H9 (cell line): ENCODE results near the gene HSPA2. TPM values are rescaled to one million over a fixed set of nuclear protein-coding genes. Genes with fewer than 3 reads are reported as not detected.

ENCODE experiments used
- DNase-seq: peaks from one replicate; pipeline ENCODE4 v3.0.0-alpha.2; 2017
- H2AFZ ChIP-seq: one replicate; pipeline ENCODE4 v1.6.1; 2013; ENCODE audit warnings: mild to moderate bottlenecking, low read length, control low read depth, moderate library complexity
- H2AK5ac ChIP-seq: 2 replicates; pipeline ENCODE4 v1.6.1; 2013; ENCODE audit warnings: low read length, control low read depth, mixed read lengths; ENCODE audit not compliant: insufficient read length
- H2BK120ac ChIP-seq: one replicate; pipeline ENCODE4 v1.6.1; 2013; ENCODE audit warnings: low read depth, mild to moderate bottlenecking, low read length, control low read depth, inconsistent platforms; ENCODE audit not compliant: poor library complexity, severe bottlenecking
- H2BK12ac ChIP-seq: 2 replicates; pipeline ENCODE4 v1.6.1; 2013; ENCODE audit warnings: low read length, control low read depth, mixed read lengths, low read depth; ENCODE audit not compliant: insufficient read length
- H2BK15ac ChIP-seq: 2 replicates; pipeline ENCODE4 v1.6.1; 2013; ENCODE audit warnings: low read depth, low read length, control low read depth
- H2BK20ac ChIP-seq: one replicate; pipeline ENCODE4 v1.6.1; 2013; ENCODE audit warnings: low read depth, mild to moderate bottlenecking, low read length, control low read depth, inconsistent platforms; ENCODE audit not compliant: poor library complexity, severe bottlenecking
- H2BK5ac ChIP-seq: 2 replicates; pipeline ENCODE4 v1.6.1; 2013; ENCODE audit warnings: low read length, control low read depth, mixed read lengths; ENCODE audit not compliant: insufficient read length
- H3K14ac ChIP-seq: 2 replicates; pipeline ENCODE4 v1.6.1; 2013; ENCODE audit warnings: low read length, control low read depth; ENCODE audit not compliant: insufficient read depth
- H3K18ac ChIP-seq: 2 replicates; pipeline ENCODE4 v1.6.1; 2013; ENCODE audit warnings: low read depth, mild to moderate bottlenecking, mixed read lengths, low read length, control low read depth; ENCODE audit not compliant: insufficient read length
- H3K23ac ChIP-seq: 2 replicates; pipeline ENCODE4 v1.6.1; 2013; ENCODE audit warnings: low read length, control low read depth, mixed read lengths, low read depth; ENCODE audit not compliant: insufficient read length
- H3K23me2 ChIP-seq: 2 replicates; pipeline ENCODE4 v1.6.1; 2013; ENCODE audit warnings: low read depth, mild to moderate bottlenecking, mixed read lengths, low read length, control low read depth; ENCODE audit not compliant: insufficient read length, poor library complexity, severe bottlenecking
- H3K27ac ChIP-seq: 2 replicates; pipeline ENCODE4 v1.5.1; 2013; ENCODE audit warnings: low read length, control low read depth, mixed read lengths, low read depth; ENCODE audit not compliant: insufficient read length
- H3K27me3 ChIP-seq: 2 replicates; pipeline ENCODE4 v1.6.1; 2013; ENCODE audit warnings: low read length, control low read depth, inconsistent platforms; ENCODE audit not compliant: insufficient read depth
- H3K4ac ChIP-seq: 2 replicates; pipeline ENCODE4 v1.6.1; 2013; ENCODE audit warnings: low read depth, mild to moderate bottlenecking, control low read depth, inconsistent platforms, low read length, moderate library complexity
- H3K4me1 ChIP-seq: 2 replicates; pipeline ENCODE4 v1.6.1; 2013; ENCODE audit warnings: low read length, control low read depth, inconsistent platforms; ENCODE audit not compliant: insufficient read depth
- H3K4me2 ChIP-seq: 2 replicates; pipeline ENCODE4 v1.6.1; 2013; ENCODE audit warnings: low read length, control low read depth, mixed read lengths; ENCODE audit not compliant: insufficient read length, insufficient read depth
- H3K56ac ChIP-seq: 2 replicates; pipeline ENCODE4 v1.6.1; 2013; ENCODE audit warnings: low read depth, mild to moderate bottlenecking, mixed read lengths, low read length, control low read depth; ENCODE audit not compliant: insufficient read length
- H3K79me1 ChIP-seq: 2 replicates; pipeline ENCODE4 v1.6.1; 2013; ENCODE audit warnings: low read depth, mild to moderate bottlenecking, moderate library complexity, low read length, control low read depth, inconsistent platforms; ENCODE audit not compliant: insufficient read depth, poor library complexity, severe bottlenecking
- H3K79me2 ChIP-seq: 2 replicates; pipeline ENCODE4 v1.6.1; 2013; ENCODE audit warnings: low read length, control low read depth, inconsistent platforms; ENCODE audit not compliant: insufficient read depth
- H3K9ac ChIP-seq: 2 replicates; pipeline ENCODE4 v1.6.1; 2013; ENCODE audit warnings: low read length, control low read depth, mixed read lengths; ENCODE audit not compliant: insufficient read length; ENCODE audit errors: extremely low read depth
- H3K9me3 ChIP-seq: one replicate; pipeline ENCODE4 v1.6.1; 2013; ENCODE audit warnings: low read depth, low read length, inconsistent platforms; ENCODE audit not compliant: control insufficient read depth
- H3T11ph ChIP-seq: one replicate; pipeline ENCODE4 v1.6.1; 2013; ENCODE audit warnings: mild to moderate bottlenecking, low read length, control low read depth, inconsistent platforms
- H4K20me1 ChIP-seq: one replicate; pipeline ENCODE4 v1.6.1; 2013; ENCODE audit not compliant: control insufficient read depth, insufficient read length, insufficient read depth
- H4K5ac ChIP-seq: 2 replicates; pipeline ENCODE4 v1.6.1; 2013; ENCODE audit warnings: low read depth, mild to moderate bottlenecking, mixed read lengths, low read length, control low read depth; ENCODE audit not compliant: insufficient read length
- H4K8ac ChIP-seq: replicated peaks from 2 replicates; pipeline ENCODE4 v1.6.1; 2013; ENCODE audit warnings: low read length, control low read depth, mixed read lengths, low read depth; ENCODE audit not compliant: insufficient read length
- H4K91ac ChIP-seq: 2 replicates; pipeline ENCODE4 v1.6.1; 2013; ENCODE audit warnings: low read depth, mild to moderate bottlenecking, moderate library complexity, mixed read lengths, low read length, control low read depth; ENCODE audit not compliant: insufficient read length
- H3K27ac Mint-ChIP-seq, 3 experiments: 2 replicates in 2 of 3; 3 replicates in 1 of 3; pipeline ENCODE4 v1.8.0; 2020 to 2021; ENCODE audit warnings: mixed read lengths in 3 of 3, mild to moderate bottlenecking in 1 of 3, moderate library complexity in 1 of 3
- H3K27me3 Mint-ChIP-seq: 2 replicates; pipeline ENCODE4 v1.8.0; 2021; ENCODE audit warnings: low read depth, mild to moderate bottlenecking, moderate library complexity, mixed read lengths
- H3K36me3 Mint-ChIP-seq, 3 experiments: 2 replicates in 2 of 3; 3 replicates in 1 of 3; pipeline ENCODE4 v1.8.0; 2020 to 2021; ENCODE audit warnings: low read depth in 3 of 3, mixed read lengths in 3 of 3; ENCODE audit not compliant: insufficient read depth in 1 of 3
- H3K4me1 Mint-ChIP-seq, 2 experiments: 2 replicates each; pipeline ENCODE4 v1.8.0; 2020; ENCODE audit warnings: mixed read lengths in 2 of 2
- H3K4me3 Mint-ChIP-seq, 2 experiments: 2 replicates in 1 of 2; 3 replicates in 1 of 2; pipeline ENCODE4 v1.8.0; 2020 to 2021; ENCODE audit warnings: mild to moderate bottlenecking in 2 of 2, mixed read lengths in 2 of 2, moderate library complexity in 1 of 2
- H3K9me3 Mint-ChIP-seq, 2 experiments: 2 replicates in 1 of 2; 3 replicates in 1 of 2; pipeline ENCODE4 v1.8.0; 2020; ENCODE audit warnings: mild to moderate bottlenecking in 2 of 2, mixed read lengths in 2 of 2, moderate library complexity in 1 of 2
- WGBS: extraction: QIAGEN DNeasy Blood & Tissue Kit; methylation state at CpG from one replicate; pipeline ENCODE4 v1.1.7; 2013; ENCODE audit warnings: missing lambda C conversion rate, low lambda C conversion rate, mixed read lengths; ENCODE audit not compliant: insufficient read length; ENCODE audit errors: extremely low coverage; 5-methylcytosine and 5-hydroxymethylcytosine counted together
- total RNA-seq: library from RNA; stranded (reverse); gene quantifications from 2 replicates; pipeline ENCODE4 v1.2.1, GENCODE V29; 2021
- TF ChIP-seq, protein P1 (sequence below): fragments of 200-600 bp; sonication (generic); conservative IDR thresholded peaks from 3 replicates; pipeline ENCODE4 v1.8.0; 2021; ENCODE audit warnings: antibody characterized with exemption, mild to moderate bottlenecking

HSPA2 gene
- total RNA-seq, 1 experiment from 2014 or later = 25.8 TPM

DNA sequence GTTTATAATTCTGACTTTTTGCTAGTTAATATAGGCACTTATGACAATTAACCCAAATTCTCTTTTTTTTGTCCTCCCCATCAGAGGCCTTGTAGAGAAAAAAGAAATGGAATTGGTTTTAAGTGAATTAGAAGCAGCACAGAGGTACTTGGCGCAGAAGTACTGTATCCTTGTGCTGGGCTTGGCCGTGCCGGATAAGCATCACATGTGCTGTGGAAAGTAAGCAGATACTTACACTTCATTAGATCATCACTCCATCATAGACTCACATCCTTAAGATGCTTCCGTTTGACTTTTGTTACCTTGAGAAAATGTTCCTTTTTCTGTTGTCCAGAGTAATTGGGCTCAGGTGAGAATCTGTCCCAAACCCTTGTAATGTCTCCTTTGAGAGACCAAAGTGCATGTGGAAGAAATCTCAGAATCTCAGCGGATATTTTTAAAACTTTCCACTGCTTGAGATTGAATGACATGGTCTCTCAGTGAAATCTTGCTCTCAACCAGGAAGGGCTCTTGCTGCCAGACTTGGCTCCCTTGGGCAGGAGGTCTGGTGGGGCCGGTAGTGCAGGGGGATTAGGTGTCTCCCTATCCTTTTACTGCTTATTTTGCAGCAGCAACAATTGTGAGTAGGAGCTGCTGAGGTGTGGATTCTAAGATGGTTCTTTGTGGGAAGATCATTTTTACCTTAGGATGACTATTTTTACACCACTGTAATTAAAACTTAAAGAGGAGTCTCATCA, 34.0 kb downstream of the HSPA2 start:
- Histone ChIP-seq H2BK5ac (no peak overlapping the region), H3K79me2 (no peaks in the 10 kb centered on the region), H3K18ac (no peak overlapping the region), H4K20me1 (no peaks in the 10 kb centered on the region), H2BK15ac (no peak overlapping the region), H4K5ac (no peak overlapping the region), H2BK120ac (no peak overlapping the region), H3K79me1 (no peaks in the 10 kb centered on the region), H3K27me3 (no peaks in the 10 kb centered on the region), H4K8ac (no peak overlapping the region), H2AFZ (no peak overlapping the region), H3K14ac (no peak overlapping the region), H3K4me2 (no peak overlapping the region), H2AK5ac (no peak overlapping the region), H3K56ac (no peak overlapping the region), H3T11ph (no peak overlapping the region), H3K4me1 (no peaks in the 10 kb centered on the region; the same call in 1 of the 2 replicates), H2BK20ac (no peak overlapping the region), H3K23me2 (no peaks in the 10 kb centered on the region), H3K9me3 (no peaks in the 10 kb centered on the region), H4K91ac (no peak overlapping the region), H3K23ac (no peak overlapping the region), H3K4ac (no peak overlapping the region), H3K27ac (no peak overlapping the region), H2BK12ac (no peak overlapping the region), H3K9ac (no peak overlapping the region)
- WGBS = no CpG with 5 or more reads among the region's 6 CpGs
- H3K4me1 Mint-ChIP-seq = peaks cover 30 to 34% of the 10 kb centered on the region in 2 experiments
- no peaks in the 10 kb centered on the region for H3K36me3 Mint-ChIP-seq
- no peaks in the 10 kb centered on the region for H3K9me3 Mint-ChIP-seq
- TF ChIP-seq, protein P1, sequence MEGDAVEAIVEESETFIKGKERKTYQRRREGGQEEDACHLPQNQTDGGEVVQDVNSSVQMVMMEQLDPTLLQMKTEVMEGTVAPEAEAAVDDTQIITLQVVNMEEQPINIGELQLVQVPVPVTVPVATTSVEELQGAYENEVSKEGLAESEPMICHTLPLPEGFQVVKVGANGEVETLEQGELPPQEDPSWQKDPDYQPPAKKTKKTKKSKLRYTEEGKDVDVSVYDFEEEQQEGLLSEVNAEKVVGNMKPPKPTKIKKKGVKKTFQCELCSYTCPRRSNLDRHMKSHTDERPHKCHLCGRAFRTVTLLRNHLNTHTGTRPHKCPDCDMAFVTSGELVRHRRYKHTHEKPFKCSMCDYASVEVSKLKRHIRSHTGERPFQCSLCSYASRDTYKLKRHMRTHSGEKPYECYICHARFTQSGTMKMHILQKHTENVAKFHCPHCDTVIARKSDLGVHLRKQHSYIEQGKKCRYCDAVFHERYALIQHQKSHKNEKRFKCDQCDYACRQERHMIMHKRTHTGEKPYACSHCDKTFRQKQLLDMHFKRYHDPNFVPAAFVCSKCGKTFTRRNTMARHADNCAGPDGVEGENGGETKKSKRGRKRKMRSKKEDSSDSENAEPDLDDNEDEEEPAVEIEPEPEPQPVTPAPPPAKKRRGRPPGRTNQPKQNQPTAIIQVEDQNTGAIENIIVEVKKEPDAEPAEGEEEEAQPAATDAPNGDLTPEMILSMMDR = no peak
- H3K27me3 Mint-ChIP-seq = no peaks in the 10 kb centered on the region
- H3K4me3 Mint-ChIP-seq = no peak overlapping the region
- H3K27ac Mint-ChIP-seq = peak overlapping the region in 1 of 3 experiments; percentile 71; a peak in 4 of 7 replicates
- DNase-seq = no peak
